Heart left ventricle (tissue), 13 donors: ENCODE results near the gene ABLIM2.

Source experiments
- CTCF ChIP-seq, 12 donors: fragments of 200-600 bp; sonication (generic) in 4 of 12; IDR thresholded peaks; one replicate each; pipeline versions ENCODE4 v1.5.0 to v1.8.0; 2018 to 2022; ENCODE audit warnings: antibody characterized with exemption in 12 of 12, mild to moderate bottlenecking in 5 of 12
- POLR2A ChIP-seq, 2 donors: fragments of 450-650 bp; IDR thresholded peaks; one replicate each; pipeline ENCODE4 v1.6.1; 2017; ENCODE audit warnings: antibody characterized with exemption in 2 of 2, mild to moderate bottlenecking in 2 of 2, moderate library complexity in 2 of 2
- donor health status: ischemic (EF 13 %, LVEDD 7.1; RV severe dilation, severe dysfunction).
- donor health status: DM: no; HTN: yes; CAD: no.
- donor health status: DM: no; HTN: no; CAD: no.
- donor health status: ischemic (EF 25% LVEDD 6.9; RV normal size, moderate dysfunction).
- donor health status: ischemic (EF 25% LVEDD 5.7; RV mildly dilated, moderate dysfunction).
- donor health status: ischemic (EF 35%, LVEDD 5.7; RV mildly dilated, moderate dysfunction).
- donor health status: nonischemic (EF 11% LVEDD 7.7; RV severe dilation, severe dysfunction).
- donor health status: DM: yes; HTN: yes; CAD: no.
- donor health status: PGD.
- donor health status: ischemic (EF 29% LVEDD 5.4; RV normal size, mild dysfunction).
- donor health status: nonischemic (EF 23%, LVEDD 6.1; RV moderate dilation, normal function).

GRCh38 chr4:8148159-8148558 is 10.5 kb downstream of the ABLIM2 start:
- TF ChIP-seq POLR2A (IDR thresholded peaks at IDR 0.05), result no peak
- TF ChIP-seq CTCF (IDR thresholded peaks at IDR 0.05), result no peak
